ENCODE measurements around the gene M6PR. TPM values are rescaled to one million over a fixed set of nuclear protein-coding genes. Genes with fewer than 3 reads are reported as not detected.

M6PR gene
- total and polyA plus RNA-seq, 2 of the 8 experiments (the other 6 are each of a cell fraction or from before 2014, with no cell fraction given), result 106 to 122 TPM

DNA sequence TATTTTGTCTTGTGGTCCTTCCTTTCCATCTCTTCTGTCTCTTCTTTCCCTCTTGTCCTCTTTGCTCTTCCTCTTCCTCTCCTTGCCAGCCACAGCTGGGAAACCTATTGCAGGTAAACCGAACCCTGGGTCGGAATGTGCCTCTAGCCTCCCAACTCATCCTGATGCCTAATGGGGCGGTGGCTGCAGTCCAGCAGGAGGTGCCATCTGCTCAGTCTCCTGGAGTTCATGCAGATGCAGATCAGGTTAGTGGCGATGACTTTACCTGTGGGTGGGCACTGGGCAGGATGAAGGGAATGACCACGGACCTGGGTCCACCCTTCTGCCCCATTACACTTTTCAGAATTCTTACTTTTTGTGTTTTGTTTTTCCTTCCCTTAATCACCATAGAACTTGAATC is 26.9 kb downstream of the M6PR start:
- Histone ChIP-seq H2BK12ac (ENCODE audit: low read depth, low read length) (no peak overlapping the region), H2BK5ac (ENCODE audit: low read depth, low read length) (no peak overlapping the region), H3K23me2 (ENCODE audit: low read depth, low read length) (no peaks in the 10 kb centered on the region; the same call in 1 of the 2 replicates), H3K79me1 (ENCODE audit: low read depth, low read length) (peaks cover 8% of the 10 kb centered on the region; the same call in 1 of the 2 replicates), H4K91ac (replicated peaks; ENCODE audit: insufficient read length, low read length) (no peak overlapping the region), H2AFZ (ENCODE audit: low read length) (no peak overlapping the region), H3K56ac (replicated peaks; ENCODE audit: insufficient read length, low read depth, low read length) (no peak overlapping the region), H3K27ac (ENCODE audit: low read depth, low read length) (no peak overlapping the region), H2BK20ac (ENCODE audit: low read length) (no peak overlapping the region), H3K9me3 (ENCODE audit: insufficient read depth in 2 of 2, low read depth in 1 of 2, low read length in 1 of 2) (no peaks in the 10 kb centered on the region), H4K20me1 (replicated peaks in 1 of 2; ENCODE audit: control insufficient read depth in 1 of 2, insufficient read depth in 2 of 2, low read length in 2 of 2) (peaks cover 33 to 44% of the 10 kb centered on the region in 2 experiments), H4K5ac (ENCODE audit: insufficient read length, low read depth, low read length) (no peak overlapping the region), H3K79me2 (ENCODE audit: control insufficient read depth in 1 of 2, insufficient read depth in 2 of 2, low read length in 2 of 2) (peaks cover 18 to 93% of the 10 kb centered on the region in 2 experiments), H3K4me1 (replicated peaks in 1 of 4; ENCODE audit: control insufficient read depth in 3 of 4, insufficient read depth in 4 of 4, low read length in 3 of 4) (peaks cover 0 to 12% (median under 1%) of the 10 kb centered on the region in 4 experiments; a peak in 4 of 7 replicates), H2BK15ac (ENCODE audit: low read length) (no peak overlapping the region), H3K23ac (ENCODE audit: insufficient read length) (no peak overlapping the region), H3K36me3 (ENCODE audit: control insufficient read depth in 2 of 4, insufficient read depth in 4 of 4, low read length in 3 of 4) (peaks cover 48 to 96% (median 81%) of the 10 kb centered on the region in 4 experiments), H2BK120ac (replicated peaks; ENCODE audit: low read depth, low read length) (no peak overlapping the region), H2AK5ac (ENCODE audit: low read depth, low read length) (no peak overlapping the region), H4K8ac (ENCODE audit: extremely low read depth, insufficient read depth, low read length) (no peak overlapping the region), H3K4me2 (ENCODE audit: insufficient read depth in 1 of 2, low read depth in 2 of 2, low read length in 2 of 2) (no peak overlapping the region), H3K18ac (ENCODE audit: extremely low read depth, low read length) (no peak overlapping the region), H3K4ac (replicated peaks; ENCODE audit: insufficient read length, low read depth, low read length) (no peak overlapping the region), H3K27me3 (replicated peaks in 1 of 4; ENCODE audit: control insufficient read depth in 3 of 4, extremely low read depth in 1 of 4, insufficient read depth in 3 of 4, low read length in 3 of 4) (no peaks in the 10 kb centered on the region), H3K9ac (replicated peaks in 1 of 4; ENCODE audit: extremely low read depth in 1 of 4, low read depth in 3 of 4, low read length in 3 of 4) (no peak overlapping the region), H3K14ac (ENCODE audit: insufficient read length) (no peak overlapping the region), H3K4me3 (ENCODE audit: extremely low read depth in 1 of 4, insufficient read depth in 2 of 4, low read depth in 3 of 4, low read length in 4 of 4) (no peak overlapping the region)
- CTCF ChIA-PET (ENCODE audit: partially characterized antibody), result no interaction called here
- no peak for DNase-seq (ENCODE audit: low read depth in 1 of 2, low spot score in 2 of 2)
- POLR2A ChIA-PET (ENCODE audit: partially characterized antibody), result interaction anchor here (2.0 to 18.7 kb wide), 4 partner anchors 2 to 24 kb away, joined by 5 to 438 read pairs (median 374); partner anchors contain the start of genes M6PR and PHC1
- FAIRE-seq, result peak; percentile 36
- TF ChIP-seq RAD21 (IDR thresholded peaks at IDR 0.05 in 1 of 2, conservative IDR thresholded peaks at IDR 0.05 in 1 of 2; ENCODE audit: low read depth in 2 of 2, low read length in 2 of 2) (peak in 1 of 2 experiments; percentile 3; a peak in 2 of 4 replicates), KDM1A (IDR thresholded peaks at IDR 0.05; ENCODE audit: borderline replicate concordance, low read length) (no peak)
- TF ChIP-seq, protein P1, sequence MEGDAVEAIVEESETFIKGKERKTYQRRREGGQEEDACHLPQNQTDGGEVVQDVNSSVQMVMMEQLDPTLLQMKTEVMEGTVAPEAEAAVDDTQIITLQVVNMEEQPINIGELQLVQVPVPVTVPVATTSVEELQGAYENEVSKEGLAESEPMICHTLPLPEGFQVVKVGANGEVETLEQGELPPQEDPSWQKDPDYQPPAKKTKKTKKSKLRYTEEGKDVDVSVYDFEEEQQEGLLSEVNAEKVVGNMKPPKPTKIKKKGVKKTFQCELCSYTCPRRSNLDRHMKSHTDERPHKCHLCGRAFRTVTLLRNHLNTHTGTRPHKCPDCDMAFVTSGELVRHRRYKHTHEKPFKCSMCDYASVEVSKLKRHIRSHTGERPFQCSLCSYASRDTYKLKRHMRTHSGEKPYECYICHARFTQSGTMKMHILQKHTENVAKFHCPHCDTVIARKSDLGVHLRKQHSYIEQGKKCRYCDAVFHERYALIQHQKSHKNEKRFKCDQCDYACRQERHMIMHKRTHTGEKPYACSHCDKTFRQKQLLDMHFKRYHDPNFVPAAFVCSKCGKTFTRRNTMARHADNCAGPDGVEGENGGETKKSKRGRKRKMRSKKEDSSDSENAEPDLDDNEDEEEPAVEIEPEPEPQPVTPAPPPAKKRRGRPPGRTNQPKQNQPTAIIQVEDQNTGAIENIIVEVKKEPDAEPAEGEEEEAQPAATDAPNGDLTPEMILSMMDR (IDR thresholded peaks at IDR 0.05; ENCODE audit: control extremely low read depth in 1 of 3, insufficient read depth in 1 of 3, low read depth in 1 of 3, low read length in 3 of 3), result peak in 2 of 3 experiments; percentile 16 to 20; a peak in 2 of 4 replicates
- 79% methylated on average over 5 of the region's 5 CpGs; no CpG with 5 or more reads in 1 of the 2 experiments for WGBS, 2 experiments (ENCODE audit: extremely low coverage in 1 of 2, insufficient coverage in 1 of 2, insufficient read length in 1 of 2, insufficient replicate concordance in 2 of 2, low coverage in 1 of 2, low lambda C conversion rate in 2 of 2, missing lambda C conversion rate in 1 of 2)

Measured in H1 (cell line).